Panc1 (cell line): Measurements from ENCODE around the gene MSH4. TPM values are rescaled to one million over a fixed set of nuclear protein-coding genes. Genes with fewer than 3 reads are reported as not detected.
A peak's percentile ranks its signal among the peaks of the same experiment; 100 is the strongest.
"Not testable (repeated sequence)": the region's sequence is repeated elsewhere in the genome, so short reads cannot be mapped to it uniquely, and the experiment has no call there.

ENCODE experiments used
- ATAC-seq: fragments of 200-7000 bp; cut with Tn5 transposase; 2 replicates; pipeline ENCODE4 v1.9.1; 2020; ENCODE audit warnings: mild to moderate bottlenecking, moderate library complexity
- BruUV-seq: library from RNA; stranded (reverse); fragments of 400-500 nt; replicated peaks from 2 replicates; lab custom pipeline; 2021; lab: Mats Ljungman, UMichigan
- CTCF ChIA-PET: fragments of 300-600 bp; sonication (Branson Sonifier 250); formaldehyde crosslinking; loops from one replicate; lab custom pipeline; 2022; ENCODE audit warnings: antibody characterized with exemption; lab: Charles Lee
- POLR2A ChIA-PET: fragments of 300-600 bp; sonication (Branson Sonifier 250); formaldehyde crosslinking; loops from one replicate; lab custom pipeline; 2022; ENCODE audit warnings: antibody characterized with exemption; lab: Charles Lee
- DNase-seq: peaks from one replicate; pipeline ENCODE4 v3.0.0-alpha.2; 2010; ENCODE audit warnings: low read depth, low spot score
- H3K27ac ChIP-seq: 2 replicates; pipeline ENCODE4 v1.5.1; 2011; ENCODE audit warnings: mild to moderate bottlenecking, low read length, inconsistent platforms
- H3K27me3 ChIP-seq: fragments of 200-500 bp; sonication (Bioruptor generic); 2 replicates; pipeline ENCODE4 v1.6.0; 2014; ENCODE audit warnings: low read length, inconsistent platforms; ENCODE audit not compliant: control insufficient read depth, insufficient read depth
- H3K36me3 ChIP-seq: fragments of 200-500 bp; sonication (Bioruptor generic); 2 replicates; pipeline ENCODE4 v1.5.1; 2014; ENCODE audit warnings: inconsistent platforms, mild to moderate bottlenecking, low read length, moderate library complexity; ENCODE audit not compliant: control insufficient read depth, insufficient read depth
- H3K4me1 ChIP-seq: 2 replicates; pipeline ENCODE4 v1.5.1; 2011; ENCODE audit warnings: inconsistent platforms, mild to moderate bottlenecking, low read length, moderate library complexity; ENCODE audit not compliant: control insufficient read depth, insufficient read depth
- H3K4me3 ChIP-seq, 2 experiments: 2 replicates each; pipeline ENCODE4 v1.5.1; 2011 to 2012; ENCODE audit warnings: low read depth in 2 of 2, low read length in 2 of 2, mild to moderate bottlenecking in 2 of 2, inconsistent platforms in 1 of 2, moderate library complexity in 1 of 2
- H3K9me3 ChIP-seq: fragments of 200-500 bp; sonication (Bioruptor generic); 2 replicates; pipeline ENCODE4 v1.5.1; 2014; ENCODE audit warnings: low read depth, mild to moderate bottlenecking, inconsistent platforms, low read length, moderate library complexity; ENCODE audit not compliant: control insufficient read depth, insufficient read depth
- POLR2AphosphoS5 ChIP-seq: IDR thresholded peaks from 2 replicates; pipeline ENCODE4 v1.6.1; 2012; ENCODE audit warnings: mild to moderate bottlenecking, low read depth, low read length, moderate library complexity
- REST ChIP-seq, 2 experiments: IDR thresholded peaks; 2 replicates each; pipeline ENCODE4 v1.6.1; 2011 to 2012; ENCODE audit warnings: low read depth in 2 of 2, control low read depth in 1 of 2, low read length in 1 of 2, mild to moderate bottlenecking in 1 of 2, moderate library complexity in 1 of 2; ENCODE audit not compliant: insufficient read depth in 1 of 2
- SIN3A ChIP-seq: IDR thresholded peaks from 2 replicates; pipeline ENCODE4 v1.6.1; 2012; ENCODE audit warnings: low read depth, mild to moderate bottlenecking, low read length, moderate library complexity, borderline replicate concordance; ENCODE audit not compliant: insufficient read depth
- TCF7L2 ChIP-seq: IDR thresholded peaks from 2 replicates; pipeline ENCODE4 v1.6.1; 2011; ENCODE audit warnings: mild to moderate bottlenecking, low read depth, low read length, inconsistent platforms
- in situ Hi-C: cut with HindIII; loops from 2 replicates; pipeline ENCODE4 v1.10.0; 2016; ENCODE audit warnings: low sequenced_read_pairs, low pct_unique_long_range_greater_than_20kb
- intact Hi-C: fragments of 100-400 bp; cut with micrococcal nuclease; formaldehyde crosslinking; loops from one replicate; pipeline ENCODE4 v1.10.0; 2022; ENCODE audit not compliant: unreplicated experiment
- total RNA-seq: library from RNA; stranded (reverse); gene quantifications from one replicate; pipeline ENCODE4 v1.2.1, GENCODE V29; 2021; ENCODE audit not compliant: unreplicated experiment

MSH4 gene
- total RNA-seq, 1 experiment from 2014 or later: 0.26 TPM

- H3K9me3 ChIP-seq, CTCF ChIA-PET, H3K27me3 ChIP-seq, ATAC-seq, in situ Hi-C loops, H3K4me3 ChIP-seq, POLR2A ChIA-PET, BruUV-seq, DNase-seq, intact Hi-C loops, H3K27ac ChIP-seq: not testable (repeated sequence)
- Histone ChIP-seq H3K4me1 (peaks cover 10% of the 10 kb centered on the region; the same call in 1 of the 2 replicates), H3K36me3 (peaks cover 26% of the 10 kb centered on the region)
Measured at GRCh38 chr1:75783920-75784319, 12.8 kb upstream of the MSH4 start.

GRCh38 chr1:75785320-75785982, 11.2 kb upstream of the MSH4 start:
- peaks cover 42% of the 10 kb centered on the region for H3K36me3 ChIP-seq
- no peak for TF ChIP-seq REST (IDR thresholded peaks at IDR 0.05; ENCODE audit: insufficient read depth in 1 of 2, low read depth in 2 of 2, low read length in 1 of 2)
- no peak for TF ChIP-seq SIN3A
- no peak for TF ChIP-seq POLR2AphosphoS5
- ATAC-seq: peak; percentile 72
- H3K27ac ChIP-seq: peak overlapping the region; percentile 100
- no peaks in the 10 kb centered on the region for H3K27me3 ChIP-seq
- intact Hi-C loops: no loop called here
- peaks cover 25% of the 10 kb centered on the region for H3K4me1 ChIP-seq
- DNase-seq: no peak
- no peaks in the 10 kb centered on the region for H3K9me3 ChIP-seq
- BruUV-seq: TSS peak; percentile 98
- ChIA-PET POLR2A (interaction anchor here (0.6 kb wide), 2 partner anchors 36 to 1528 kb away, joined by 9 to 14 read pairs; no protein-coding TSS in a partner anchor), CTCF (interaction anchor here (0.6 kb wide), 1 partner anchor 617 kb away, joined by 4 read pairs; no protein-coding TSS in a partner anchor)
- in situ Hi-C loops: no loop called here
- H3K4me3 ChIP-seq: peak overlapping the region; percentile 81 to 99

- POLR2A ChIA-PET: interaction anchor here (0.6 kb wide), 2 partner anchors 1022 to 1528 kb away, joined by 3 to 14 read pairs; no protein-coding TSS in a partner anchor
- intact Hi-C loops: no loop called here
- Histone ChIP-seq H3K36me3 (peaks cover 46% of the 10 kb centered on the region), H3K9me3 (no peaks in the 10 kb centered on the region), H3K27me3 (no peaks in the 10 kb centered on the region), H3K27ac (peak within 1 kb of the TSS; percentile 100), H3K4me1 (peaks cover 33% of the 10 kb centered on the region), H3K4me3 (peak within 1 kb of the TSS; percentile 81 to 99)
- DNase-seq (peak; percentile 95), ATAC-seq (peak; percentile 97)
- TF ChIP-seq TCF7L2 (no peak), SIN3A (peak; percentile 60; the same call in 1 of the 2 replicates), POLR2AphosphoS5 (peak; percentile 100), REST (IDR thresholded peaks at IDR 0.05; ENCODE audit: insufficient read depth in 1 of 2, low read depth in 2 of 2, low read length in 1 of 2) (no peak)
- TSS peak; percentile 87 for BruUV-seq
- CTCF ChIA-PET: no interaction called here
- in situ Hi-C loops: no loop called here
Measured at GRCh38 chr1:75785983-75786853, 10.5 kb upstream of the MSH4 start, which contains the start of gene RABGGTB. Gene RABGGTB, plus strand, starts transcription at chr1:75786256. Its CDS starts 16 bp downstream, at chr1:75786272.
